ENCODE measurements around the gene TIMP1. TPM values are rescaled to one million over a fixed set of nuclear protein-coding genes. Genes with fewer than 3 reads are reported as not detected.
"Not testable (repeated sequence)": the region's sequence is repeated elsewhere in the genome, so short reads cannot be mapped to it uniquely, and the experiment has no call there.

TIMP1 gene
- total and polyA plus RNA-seq, 10 of the 15 experiments (the other 5 are each of a cell fraction or from before 2014, with no cell fraction given), result 101 to 341 (median 134) TPM

DNA sequence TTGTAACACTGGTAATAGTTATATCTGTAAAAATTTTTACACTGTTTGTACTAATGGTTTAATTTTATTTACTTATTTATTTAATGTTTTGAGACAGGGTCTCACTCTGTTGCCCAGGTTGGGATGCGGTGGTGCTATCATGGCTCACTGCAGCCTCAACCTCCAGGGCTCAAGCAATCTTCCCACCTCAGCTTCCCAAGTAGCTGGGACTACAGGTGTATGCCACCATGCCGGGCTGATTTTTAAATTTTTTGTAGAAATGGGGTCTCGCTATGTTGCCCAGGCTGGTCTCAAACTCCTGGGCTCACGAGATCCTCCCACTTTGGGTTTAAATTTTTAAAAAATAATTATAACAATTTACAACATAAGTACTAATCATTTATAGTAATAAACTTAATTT, 20.9 kb downstream of the TIMP1 start:
- RAD21 ChIA-PET (ENCODE audit: unreplicated experiment); intact Hi-C loops (cut with micrococcal nuclease; ENCODE audit: unreplicated experiment); FAIRE-seq: not testable (repeated sequence)

GRCh38 chrX:47605024-47605423, 22.8 kb downstream of the TIMP1 start:
- no peak overlapping the region for H3K4me2 ChIP-seq (ENCODE audit: control insufficient read depth, insufficient read depth)
- no peaks in the 10 kb centered on the region for H3K79me2 ChIP-seq (ENCODE audit: control insufficient read depth, insufficient read depth, low read length)
- H3K9me3 ChIP-seq (replicated peaks; ENCODE audit: control insufficient read depth, insufficient read depth, low read length), result no peaks in the 10 kb centered on the region
- WGBS (ENCODE audit: insufficient coverage, insufficient replicate concordance, low lambda C conversion rate, missing lambda C conversion rate), result 21% methylated on average over 9 of the region's 9 CpGs
- FAIRE-seq (no peak), DNase-seq (ENCODE audit: low read depth, low spot score) (no peak), ATAC-seq (no peak)
- H3K27me3 ChIP-seq (replicated peaks in 1 of 2; ENCODE audit: control insufficient read depth in 2 of 2, insufficient read depth in 2 of 2, low read length in 1 of 2), result no peaks in the 10 kb centered on the region
- RAD21 ChIA-PET (ENCODE audit: unreplicated experiment), result no interaction called here
- no peaks in the 10 kb centered on the region for H4K20me1 ChIP-seq (ENCODE audit: control insufficient read depth, insufficient read depth)
- CTCF ChIA-PET, result interaction anchor here (1.0 to 1.4 kb wide), 2 partner anchors 9 to 38 kb away, joined by 4 read pairs; no protein-coding TSS in a partner anchor
- H3K36me3 ChIP-seq (ENCODE audit: control insufficient read depth in 2 of 2, insufficient read depth in 2 of 2, low read length in 1 of 2), result no peaks in the 10 kb centered on the region
- no peaks in the 10 kb centered on the region for H3K4me1 ChIP-seq (ENCODE audit: control insufficient read depth, insufficient read depth, low read length)
- no peak overlapping the region for H2AFZ ChIP-seq (ENCODE audit: control insufficient read depth, low read depth, low read length)
- in situ Hi-C loops (cut with MboI), result no loop called here
- intact Hi-C loops (cut with micrococcal nuclease; ENCODE audit: unreplicated experiment), result no loop called here
- SMC1A ChIA-PET (ENCODE audit: uncharacterized antibody, unreplicated experiment), result no interaction called here
- no TSS peak for BruUV-seq (replicated peaks)
- TF ChIP-seq, protein P1, sequence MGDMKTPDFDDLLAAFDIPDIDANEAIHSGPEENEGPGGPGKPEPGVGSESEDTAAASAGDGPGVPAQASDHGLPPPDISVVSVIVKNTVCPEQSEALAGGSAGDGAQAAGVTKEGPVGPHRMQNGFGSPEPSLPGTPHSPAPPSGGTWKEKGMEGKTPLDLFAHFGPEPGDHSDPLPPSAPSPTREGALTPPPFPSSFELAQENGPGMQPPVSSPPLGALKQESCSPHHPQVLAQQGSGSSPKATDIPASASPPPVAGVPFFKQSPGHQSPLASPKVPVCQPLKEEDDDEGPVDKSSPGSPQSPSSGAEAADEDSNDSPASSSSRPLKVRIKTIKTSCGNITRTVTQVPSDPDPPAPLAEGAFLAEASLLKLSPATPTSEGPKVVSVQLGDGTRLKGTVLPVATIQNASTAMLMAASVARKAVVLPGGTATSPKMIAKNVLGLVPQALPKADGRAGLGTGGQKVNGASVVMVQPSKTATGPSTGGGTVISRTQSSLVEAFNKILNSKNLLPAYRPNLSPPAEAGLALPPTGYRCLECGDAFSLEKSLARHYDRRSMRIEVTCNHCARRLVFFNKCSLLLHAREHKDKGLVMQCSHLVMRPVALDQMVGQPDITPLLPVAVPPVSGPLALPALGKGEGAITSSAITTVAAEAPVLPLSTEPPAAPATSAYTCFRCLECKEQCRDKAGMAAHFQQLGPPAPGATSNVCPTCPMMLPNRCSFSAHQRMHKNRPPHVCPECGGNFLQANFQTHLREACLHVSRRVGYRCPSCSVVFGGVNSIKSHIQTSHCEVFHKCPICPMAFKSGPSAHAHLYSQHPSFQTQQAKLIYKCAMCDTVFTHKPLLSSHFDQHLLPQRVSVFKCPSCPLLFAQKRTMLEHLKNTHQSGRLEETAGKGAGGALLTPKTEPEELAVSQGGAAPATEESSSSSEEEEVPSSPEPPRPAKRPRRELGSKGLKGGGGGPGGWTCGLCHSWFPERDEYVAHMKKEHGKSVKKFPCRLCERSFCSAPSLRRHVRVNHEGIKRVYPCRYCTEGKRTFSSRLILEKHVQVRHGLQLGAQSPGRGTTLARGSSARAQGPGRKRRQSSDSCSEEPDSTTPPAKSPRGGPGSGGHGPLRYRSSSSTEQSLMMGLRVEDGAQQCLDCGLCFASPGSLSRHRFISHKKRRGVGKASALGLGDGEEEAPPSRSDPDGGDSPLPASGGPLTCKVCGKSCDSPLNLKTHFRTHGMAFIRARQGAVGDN (IDR thresholded peaks at IDR 0.05), result no peak
- peak; percentile 71 for TF ChIP-seq SPI1 (IDR thresholded peaks at IDR 0.05; ENCODE audit: borderline replicate concordance, insufficient read depth, low read depth, low read length)
- POLR2A ChIA-PET, result no interaction called here
- H3K4me3 ChIP-seq, result no peak overlapping the region
- H3K27ac ChIP-seq (ENCODE audit: control insufficient read depth, insufficient read depth), result no peak overlapping the region
- H3K9ac ChIP-seq (ENCODE audit: control insufficient read depth, insufficient read depth, low read length), result no peak overlapping the region

More for the DNA sequence above, 20.9 kb downstream of the TIMP1 start:
- ATAC-seq; H3K9me3 ChIP-seq (replicated peaks; ENCODE audit: control insufficient read depth, insufficient read depth, low read length); POLR2A ChIA-PET; SMC1A ChIA-PET (ENCODE audit: uncharacterized antibody, unreplicated experiment); H3K36me3 ChIP-seq (ENCODE audit: control insufficient read depth in 2 of 2, insufficient read depth in 2 of 2, low read length in 1 of 2); H4K20me1 ChIP-seq (ENCODE audit: control insufficient read depth, insufficient read depth); H3K9ac ChIP-seq (ENCODE audit: control insufficient read depth, insufficient read depth, low read length); H3K4me3 ChIP-seq; H3K4me2 ChIP-seq (ENCODE audit: control insufficient read depth, insufficient read depth); CTCF ChIA-PET; H3K79me2 ChIP-seq (ENCODE audit: control insufficient read depth, insufficient read depth, low read length); BruUV-seq (replicated peaks); DNase-seq (ENCODE audit: low read depth, low spot score); H3K27ac ChIP-seq (ENCODE audit: control insufficient read depth, insufficient read depth); in situ Hi-C loops (cut with MboI); H3K4me1 ChIP-seq (ENCODE audit: control insufficient read depth, insufficient read depth, low read length); H3K27me3 ChIP-seq (replicated peaks in 1 of 2; ENCODE audit: control insufficient read depth in 2 of 2, insufficient read depth in 2 of 2, low read length in 1 of 2); H2AFZ ChIP-seq (ENCODE audit: control insufficient read depth, low read depth, low read length): not testable (repeated sequence)
- WGBS (ENCODE audit: insufficient coverage, insufficient replicate concordance, low lambda C conversion rate, missing lambda C conversion rate), result 40% methylated on average over 4 of the region's 4 CpGs

Data from GM12878 (cell line).